DOHH2 (cell line): ENCODE results near the gene ZNF614.

ENCODE experiments used
- CTCF ChIP-seq: fragments of 200-600 bp; sonication (generic); IDR thresholded peaks from one replicate; pipeline ENCODE4 v1.5.1; 2014; ENCODE audit warnings: antibody characterized with exemption, mild to moderate bottlenecking, low read depth, low read length; ENCODE audit not compliant: poor library complexity, severe bottlenecking
- EZH2phosphoT487 ChIP-seq: fragments of 200-600 bp; sonication (generic); IDR thresholded peaks from 2 replicates; pipeline ENCODE4 v1.6.1; 2017; ENCODE audit warnings: borderline replicate concordance, mild to moderate bottlenecking, antibody characterized with exemption, low read length, moderate library complexity, mixed read lengths

GRCh38 chr19:52070496-52070895 is 42.3 kb upstream of the ZNF614 start:
- TF ChIP-seq CTCF: no peak
- TF ChIP-seq EZH2phosphoT487: no peak
